ENCODE results near the gene ATP13A4. TPM values are rescaled to one million over a fixed set of nuclear protein-coding genes. Genes with fewer than 3 reads are reported as not detected.

ATP13A4 gene
- total and polyA plus RNA-seq, 2 of the 8 experiments (the other 6 are each of a cell fraction or from before 2014, with no cell fraction given): 0.12 TPM; not detected in 1

DNA sequence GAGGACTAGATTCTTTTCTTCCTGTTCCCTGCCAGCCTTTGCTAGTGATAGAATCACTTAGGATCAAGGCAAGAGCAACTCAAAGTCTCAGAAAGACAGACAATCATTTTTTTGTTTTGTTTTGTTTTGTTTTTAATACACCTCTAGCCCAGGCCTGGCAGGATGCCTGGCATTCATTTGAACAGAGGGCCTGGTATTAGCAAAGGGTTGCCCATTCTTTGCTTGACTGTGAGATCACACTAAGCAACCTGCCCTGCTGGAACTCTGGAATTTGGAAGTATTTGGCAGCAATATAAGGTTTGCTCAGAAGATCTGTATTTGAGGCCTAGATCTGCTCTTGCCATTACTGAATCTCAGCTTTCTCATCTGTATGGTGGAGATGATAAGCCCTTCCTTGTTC lies 154.4 kb downstream of the ATP13A4 start:
- CTCF ChIA-PET (ENCODE audit: partially characterized antibody): no interaction called here
- POLR2A ChIA-PET (ENCODE audit: partially characterized antibody): no interaction called here
- H3K4me2 ChIP-seq (ENCODE audit: insufficient read depth in 1 of 2, low read depth in 2 of 2, low read length in 2 of 2): no peak overlapping the region
- H3K4me1 ChIP-seq (replicated peaks in 1 of 4; ENCODE audit: control insufficient read depth in 3 of 4, insufficient read depth in 4 of 4, low read length in 3 of 4): no peaks in the 10 kb centered on the region
- no peak overlapping the region for H4K5ac ChIP-seq (ENCODE audit: insufficient read length, low read depth, low read length)
- H3K56ac ChIP-seq (replicated peaks; ENCODE audit: insufficient read length, low read depth, low read length): no peak overlapping the region
- H4K8ac ChIP-seq (ENCODE audit: extremely low read depth, insufficient read depth, low read length): no peak overlapping the region
- no peak overlapping the region for H2AFZ ChIP-seq (ENCODE audit: low read length)
- no peak for FAIRE-seq
- H3K79me2 ChIP-seq (ENCODE audit: control insufficient read depth in 1 of 2, insufficient read depth in 2 of 2, low read length in 2 of 2): no peaks in the 10 kb centered on the region
- no peaks in the 10 kb centered on the region for H3K23me2 ChIP-seq (ENCODE audit: low read depth, low read length)
- H2BK15ac ChIP-seq (ENCODE audit: low read length): no peak overlapping the region
- H2BK5ac ChIP-seq (ENCODE audit: low read depth, low read length): no peak overlapping the region
- no peak overlapping the region for H4K91ac ChIP-seq (replicated peaks; ENCODE audit: insufficient read length, low read length)
- no peak overlapping the region for H3K4me3 ChIP-seq (ENCODE audit: extremely low read depth in 1 of 4, insufficient read depth in 2 of 4, low read depth in 3 of 4, low read length in 4 of 4)
- no peak overlapping the region for H3K4ac ChIP-seq (replicated peaks; ENCODE audit: insufficient read length, low read depth, low read length)
- H3K9ac ChIP-seq (replicated peaks in 1 of 4; ENCODE audit: extremely low read depth in 1 of 4, low read depth in 3 of 4, low read length in 3 of 4): no peak overlapping the region
- no peaks in the 10 kb centered on the region for H3K27me3 ChIP-seq (replicated peaks in 1 of 4; ENCODE audit: control insufficient read depth in 3 of 4, extremely low read depth in 1 of 4, insufficient read depth in 3 of 4, low read length in 3 of 4)
- H3K9me3 ChIP-seq (ENCODE audit: insufficient read depth in 2 of 2, low read depth in 1 of 2, low read length in 1 of 2): no peaks in the 10 kb centered on the region
- H2BK120ac ChIP-seq (replicated peaks; ENCODE audit: low read depth, low read length): no peak overlapping the region
- peak overlapping the region; percentile 32 for H3K23ac ChIP-seq (ENCODE audit: insufficient read length)
- peak in 1 of 2 experiments; percentile 1 for DNase-seq (ENCODE audit: low read depth in 1 of 2, low spot score in 2 of 2)
- H3K36me3 ChIP-seq (ENCODE audit: control insufficient read depth in 2 of 4, insufficient read depth in 4 of 4, low read length in 3 of 4): no peaks in the 10 kb centered on the region
- no peak overlapping the region for H3K14ac ChIP-seq (ENCODE audit: insufficient read length)
- H2AK5ac ChIP-seq (ENCODE audit: low read depth, low read length): no peak overlapping the region
- TF ChIP-seq GTF2F1 (IDR thresholded peaks at IDR 0.05; ENCODE audit: borderline replicate concordance, low read depth, low read length) (no peak), RBBP5 (IDR thresholded peaks at IDR 0.05; ENCODE audit: borderline replicate concordance, low read depth, low read length) (no peak), EGR1 (IDR thresholded peaks at IDR 0.05; ENCODE audit: borderline replicate concordance, low read depth, low read length) (no peak), KDM1A (IDR thresholded peaks at IDR 0.05; ENCODE audit: borderline replicate concordance, low read length) (no peak), HDAC6 (IDR thresholded peaks at IDR 0.05; ENCODE audit: low read depth, low read length) (no peak), ZNF274 (IDR thresholded peaks at IDR 0.05; ENCODE audit: borderline replicate concordance, extremely low read depth, low read length) (no peak), TBP (IDR thresholded peaks at IDR 0.05; ENCODE audit: low read depth, low read length) (no peak), CEBPB (IDR thresholded peaks at IDR 0.05; ENCODE audit: low read depth, low read length) (no peak), CREB1 (IDR thresholded peaks at IDR 0.05) (no peak), ASH2L (IDR thresholded peaks at IDR 0.05; ENCODE audit: low read length) (no peak), SRF (IDR thresholded peaks at IDR 0.05; ENCODE audit: low read depth, low read length) (no peak)
- TF ChIP-seq, protein P1, sequence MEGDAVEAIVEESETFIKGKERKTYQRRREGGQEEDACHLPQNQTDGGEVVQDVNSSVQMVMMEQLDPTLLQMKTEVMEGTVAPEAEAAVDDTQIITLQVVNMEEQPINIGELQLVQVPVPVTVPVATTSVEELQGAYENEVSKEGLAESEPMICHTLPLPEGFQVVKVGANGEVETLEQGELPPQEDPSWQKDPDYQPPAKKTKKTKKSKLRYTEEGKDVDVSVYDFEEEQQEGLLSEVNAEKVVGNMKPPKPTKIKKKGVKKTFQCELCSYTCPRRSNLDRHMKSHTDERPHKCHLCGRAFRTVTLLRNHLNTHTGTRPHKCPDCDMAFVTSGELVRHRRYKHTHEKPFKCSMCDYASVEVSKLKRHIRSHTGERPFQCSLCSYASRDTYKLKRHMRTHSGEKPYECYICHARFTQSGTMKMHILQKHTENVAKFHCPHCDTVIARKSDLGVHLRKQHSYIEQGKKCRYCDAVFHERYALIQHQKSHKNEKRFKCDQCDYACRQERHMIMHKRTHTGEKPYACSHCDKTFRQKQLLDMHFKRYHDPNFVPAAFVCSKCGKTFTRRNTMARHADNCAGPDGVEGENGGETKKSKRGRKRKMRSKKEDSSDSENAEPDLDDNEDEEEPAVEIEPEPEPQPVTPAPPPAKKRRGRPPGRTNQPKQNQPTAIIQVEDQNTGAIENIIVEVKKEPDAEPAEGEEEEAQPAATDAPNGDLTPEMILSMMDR (IDR thresholded peaks at IDR 0.05; ENCODE audit: control extremely low read depth in 1 of 3, insufficient read depth in 1 of 3, low read depth in 1 of 3, low read length in 3 of 3): no peak
- TF ChIP-seq, protein P2, sequence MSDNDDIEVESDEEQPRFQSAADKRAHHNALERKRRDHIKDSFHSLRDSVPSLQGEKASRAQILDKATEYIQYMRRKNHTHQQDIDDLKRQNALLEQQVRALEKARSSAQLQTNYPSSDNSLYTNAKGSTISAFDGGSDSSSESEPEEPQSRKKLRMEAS (IDR thresholded peaks at IDR 0.05): no peak
- no peaks in the 10 kb centered on the region for H3K79me1 ChIP-seq (ENCODE audit: low read depth, low read length)
- H2BK12ac ChIP-seq (ENCODE audit: low read depth, low read length): no peak overlapping the region
- H4K20me1 ChIP-seq (replicated peaks in 1 of 2; ENCODE audit: control insufficient read depth in 1 of 2, insufficient read depth in 2 of 2, low read length in 2 of 2): no peaks in the 10 kb centered on the region
- H3K27ac ChIP-seq (ENCODE audit: low read depth, low read length): no peak overlapping the region
- no peak overlapping the region for H3K18ac ChIP-seq (ENCODE audit: extremely low read depth, low read length)
- H2BK20ac ChIP-seq (ENCODE audit: low read length): no peak overlapping the region
